Measurements from ENCODE around the gene SEPHS2.
A peak's percentile ranks its signal among the peaks of the same experiment; 100 is the strongest.
"Not testable (repeated sequence)": the region's sequence is repeated elsewhere in the genome, so short reads cannot be mapped to it uniquely, and the experiment has no call there.

SEPHS2 gene

DNA sequence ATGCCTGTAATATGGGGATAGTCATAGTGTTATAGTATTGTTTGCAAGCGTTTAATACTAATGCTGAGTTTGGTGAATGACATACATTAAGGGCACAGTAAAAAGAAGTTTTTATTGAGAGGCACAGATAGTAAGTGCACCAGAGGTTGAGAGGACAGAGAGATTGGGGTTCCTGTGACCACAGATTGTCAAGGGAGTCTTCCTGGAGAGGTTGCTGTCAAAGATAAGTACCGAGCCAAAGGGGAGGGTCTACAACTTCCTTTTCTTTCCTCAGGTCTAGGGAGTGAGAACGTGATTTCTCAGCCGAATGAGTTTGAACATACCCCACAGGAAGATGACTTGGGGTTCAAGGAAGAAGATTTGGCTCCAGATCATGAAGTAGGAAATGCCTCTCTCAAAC is 48.6 kb downstream of the SEPHS2 start:
- no peak for DNase-seq

DNA sequence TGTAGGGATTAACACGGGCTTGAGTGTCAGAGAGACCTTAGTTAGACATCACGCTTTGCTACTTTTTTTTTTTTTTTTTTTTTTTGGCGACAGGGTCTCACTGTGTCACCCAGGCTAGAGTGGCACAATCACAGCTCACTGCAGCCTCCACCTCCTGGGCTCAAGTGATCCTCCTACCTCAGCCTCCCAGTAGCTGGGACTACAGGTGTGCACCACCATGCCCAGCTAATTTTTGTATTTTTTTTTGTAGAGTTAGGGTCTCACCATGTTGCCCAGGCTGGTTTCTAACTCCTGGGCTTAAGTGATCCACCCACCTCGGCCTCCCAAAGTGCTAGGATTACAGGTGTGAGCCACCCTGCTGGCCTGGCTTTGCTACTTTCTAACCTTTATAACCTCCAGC is 49.0 kb downstream of the SEPHS2 start:
- not testable (repeated sequence) for DNase-seq

DNA sequence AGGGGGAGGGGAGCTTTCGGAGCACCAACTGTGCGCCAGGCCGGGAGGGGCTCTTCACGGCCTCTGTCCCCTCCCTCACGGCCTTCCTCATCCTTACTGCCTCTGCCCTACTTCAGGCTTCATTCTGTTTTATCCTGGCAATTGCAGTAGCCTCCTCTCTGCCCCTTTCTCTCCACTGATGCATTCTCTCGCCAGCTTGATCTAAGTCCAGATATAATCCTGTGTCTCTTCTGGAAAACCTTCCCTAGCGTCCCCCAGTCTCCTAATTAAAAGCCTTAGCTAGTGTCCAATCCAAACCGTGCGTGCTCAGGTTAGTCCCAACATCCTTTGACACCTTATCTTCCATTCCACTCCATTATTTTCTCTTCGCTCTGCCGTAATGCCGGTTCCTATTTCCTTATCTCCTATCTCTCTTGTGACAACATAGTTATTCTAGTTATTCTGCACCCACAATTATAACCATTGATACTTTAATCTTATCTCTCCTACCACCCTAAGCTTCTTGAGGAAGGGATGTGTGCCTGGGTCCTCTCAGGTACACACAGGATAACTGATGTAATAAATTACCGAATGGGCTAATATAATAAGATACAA is 49.6 kb downstream of the SEPHS2 start:
- DNase-seq = no peak

DNA sequence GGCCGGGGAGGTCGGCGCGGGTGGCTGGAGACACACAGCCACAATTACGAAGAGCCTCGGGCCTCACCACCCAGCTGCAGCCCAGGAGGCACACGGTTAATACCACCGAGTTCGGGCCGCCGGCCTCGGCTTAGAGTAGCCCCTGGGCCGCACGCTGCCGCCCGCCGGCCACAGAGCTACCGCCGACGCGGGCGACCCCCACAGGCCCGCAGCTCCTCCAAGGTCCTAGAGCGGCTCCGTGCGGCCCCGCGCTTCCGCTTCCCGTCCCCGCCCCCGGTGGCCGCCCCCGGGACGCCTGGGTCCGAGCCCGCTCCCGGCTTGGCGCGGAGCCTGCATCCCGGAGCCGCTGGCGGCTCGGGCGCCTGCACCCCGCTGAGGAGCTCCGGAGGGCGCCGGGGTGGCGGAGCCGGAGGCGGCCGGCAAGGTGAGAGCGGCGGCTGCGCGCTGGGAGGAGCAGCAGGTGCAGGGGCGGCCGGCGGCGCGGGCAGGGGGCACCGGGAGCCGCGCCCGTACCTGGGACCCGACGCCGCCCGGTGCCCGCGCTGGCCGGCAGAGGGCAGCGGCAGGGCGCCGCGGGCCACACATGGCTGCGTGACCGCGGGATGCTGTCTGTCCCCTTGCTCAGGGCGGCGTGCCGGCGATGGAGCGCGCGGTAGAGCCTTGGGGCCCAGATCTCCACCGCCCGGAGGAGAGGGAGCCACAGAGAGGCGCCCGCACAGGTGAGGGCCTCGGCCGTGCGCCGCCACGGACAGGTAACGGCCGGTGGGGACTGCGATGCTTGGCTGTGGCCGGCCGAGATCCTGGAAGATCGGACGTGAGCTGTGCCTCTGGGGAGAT is 50.3 kb downstream of the SEPHS2 start, which contains the start of gene ZNF48:
Gene ZNF48 (plus strand): TSS at position 266 of the 837 bp plus-strand sequence. CDS start 375 bp downstream, at position 641.
- peak; percentile 63 for DNase-seq

DNA sequence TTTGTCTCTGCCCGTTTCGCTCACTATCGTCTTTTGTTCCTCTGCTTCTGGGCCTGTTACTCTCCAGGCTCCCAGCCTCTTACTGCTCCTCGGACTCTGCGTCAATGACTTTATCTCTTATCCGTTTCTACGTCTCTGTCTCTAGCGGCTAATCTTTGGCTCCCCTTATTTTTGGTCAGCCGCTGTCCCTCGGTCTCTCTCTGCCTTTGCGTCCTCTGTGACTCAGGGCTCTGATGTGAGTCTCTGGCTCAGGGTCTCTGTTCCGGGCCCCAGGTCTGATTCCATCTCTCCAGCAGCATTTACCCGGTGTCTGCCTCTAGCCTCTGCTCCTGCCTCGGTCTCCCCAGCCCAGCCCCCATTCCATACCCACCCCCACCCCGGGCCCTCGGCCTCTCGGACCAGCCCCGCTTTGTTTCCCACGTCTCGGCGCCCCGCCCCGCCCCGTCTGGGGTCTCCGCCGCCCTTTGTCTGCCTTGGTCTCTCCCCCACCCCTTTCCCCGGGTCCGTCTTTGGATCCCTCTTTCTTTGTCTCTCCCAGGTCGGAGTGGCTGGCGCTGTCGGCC is 51.0 kb downstream of the SEPHS2 start:
- no peak for DNase-seq

Data from NCI-H1694 treated with DMSO at 0.1 percent for 48 hours (cell line).